ENCODE results near the gene MYO7A. TPM values are rescaled to one million over a fixed set of nuclear protein-coding genes. Genes with fewer than 3 reads are reported as not detected.

Gene MYO7A
- total RNA-seq, 1 donor from 2014 or later: not detected

DNA sequence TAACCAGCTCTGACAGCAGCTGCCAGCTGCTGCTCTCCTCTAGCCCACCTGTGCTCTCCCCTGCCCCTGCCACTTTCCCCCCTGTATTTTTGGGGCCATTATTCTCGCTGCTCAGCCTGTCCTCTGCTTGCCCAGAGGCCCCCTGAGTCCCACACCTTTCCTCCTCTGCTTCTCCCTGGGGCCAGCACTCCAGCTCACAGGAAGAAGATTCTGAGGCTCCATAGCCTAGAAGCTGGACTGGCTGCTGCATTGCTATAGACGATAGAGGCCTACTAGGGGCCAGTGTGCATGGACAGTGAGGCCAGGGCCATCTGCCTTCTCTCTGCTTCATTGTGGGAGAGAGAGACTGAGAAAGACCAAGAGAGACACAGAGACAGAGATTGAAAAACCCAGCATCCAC is 24.7 kb upstream of the MYO7A start:
- H3K36me3 Mint-ChIP-seq (ENCODE audit: unreplicated experiment): peaks cover 3% of the 10 kb centered on the region
- H3K4me1 Mint-ChIP-seq (ENCODE audit: unreplicated experiment): peaks cover 18% of the 10 kb centered on the region
- H3K27ac Mint-ChIP-seq (ENCODE audit: unreplicated experiment): no peak overlapping the region
- no peaks in the 10 kb centered on the region for H3K27me3 Mint-ChIP-seq (ENCODE audit: unreplicated experiment)
- TF ChIP-seq, protein P1, sequence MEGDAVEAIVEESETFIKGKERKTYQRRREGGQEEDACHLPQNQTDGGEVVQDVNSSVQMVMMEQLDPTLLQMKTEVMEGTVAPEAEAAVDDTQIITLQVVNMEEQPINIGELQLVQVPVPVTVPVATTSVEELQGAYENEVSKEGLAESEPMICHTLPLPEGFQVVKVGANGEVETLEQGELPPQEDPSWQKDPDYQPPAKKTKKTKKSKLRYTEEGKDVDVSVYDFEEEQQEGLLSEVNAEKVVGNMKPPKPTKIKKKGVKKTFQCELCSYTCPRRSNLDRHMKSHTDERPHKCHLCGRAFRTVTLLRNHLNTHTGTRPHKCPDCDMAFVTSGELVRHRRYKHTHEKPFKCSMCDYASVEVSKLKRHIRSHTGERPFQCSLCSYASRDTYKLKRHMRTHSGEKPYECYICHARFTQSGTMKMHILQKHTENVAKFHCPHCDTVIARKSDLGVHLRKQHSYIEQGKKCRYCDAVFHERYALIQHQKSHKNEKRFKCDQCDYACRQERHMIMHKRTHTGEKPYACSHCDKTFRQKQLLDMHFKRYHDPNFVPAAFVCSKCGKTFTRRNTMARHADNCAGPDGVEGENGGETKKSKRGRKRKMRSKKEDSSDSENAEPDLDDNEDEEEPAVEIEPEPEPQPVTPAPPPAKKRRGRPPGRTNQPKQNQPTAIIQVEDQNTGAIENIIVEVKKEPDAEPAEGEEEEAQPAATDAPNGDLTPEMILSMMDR (IDR thresholded peaks at IDR 0.05): no peak
- H3K4me3 Mint-ChIP-seq (ENCODE audit: unreplicated experiment): no peak overlapping the region
- H3K9me3 Mint-ChIP-seq (ENCODE audit: unreplicated experiment): no peaks in the 10 kb centered on the region
- no peak for DNase-seq (ENCODE audit: extremely low spot score, unreplicated experiment)

DNA sequence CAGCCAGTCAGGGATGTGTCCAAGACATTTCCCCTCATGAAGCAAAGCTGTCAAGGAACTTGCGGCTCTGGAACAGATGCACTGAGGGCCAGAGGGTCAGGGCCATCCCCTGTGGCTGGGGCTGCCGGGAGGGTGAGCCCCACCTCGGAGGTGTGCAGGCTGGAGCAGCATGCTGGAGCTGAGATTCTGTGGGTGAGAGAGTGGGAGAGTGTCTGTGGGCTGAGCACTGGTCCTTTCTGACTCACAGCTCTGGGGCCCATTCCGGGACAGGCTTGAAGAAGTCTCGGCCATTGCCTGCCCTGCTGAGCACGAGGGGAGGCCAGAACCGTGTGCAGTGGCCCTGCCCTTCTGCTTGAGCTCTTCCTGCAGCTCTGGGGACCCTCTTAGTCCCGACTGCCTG is 23.3 kb upstream of the MYO7A start:
- Mint-ChIP-seq H3K4me3 (ENCODE audit: unreplicated experiment) (no peak overlapping the region), H3K4me1 (ENCODE audit: unreplicated experiment) (peaks cover 31% of the 10 kb centered on the region), H3K9me3 (ENCODE audit: unreplicated experiment) (no peaks in the 10 kb centered on the region), H3K27me3 (ENCODE audit: unreplicated experiment) (no peaks in the 10 kb centered on the region), H3K27ac (ENCODE audit: unreplicated experiment) (no peak overlapping the region), H3K36me3 (ENCODE audit: unreplicated experiment) (peaks cover 3% of the 10 kb centered on the region)
- TF ChIP-seq, protein P1 (IDR thresholded peaks at IDR 0.05): no peak
- DNase-seq (ENCODE audit: extremely low spot score, unreplicated experiment): no peak

GRCh38 chr11:77106321-77106720 is 21.7 kb upstream of the MYO7A start:
- H3K4me1 Mint-ChIP-seq (ENCODE audit: unreplicated experiment): peaks cover 35% of the 10 kb centered on the region
- TF ChIP-seq, protein P1 (IDR thresholded peaks at IDR 0.05): no peak

GRCh38 chr11:77106759-77107158 is 21.3 kb upstream of the MYO7A start:
- Mint-ChIP-seq H3K4me3 (ENCODE audit: unreplicated experiment) (no peak overlapping the region), H3K27ac (ENCODE audit: unreplicated experiment) (no peak overlapping the region), H3K9me3 (ENCODE audit: unreplicated experiment) (no peaks in the 10 kb centered on the region), H3K27me3 (ENCODE audit: unreplicated experiment) (no peaks in the 10 kb centered on the region), H3K4me1 (ENCODE audit: unreplicated experiment) (peaks cover 35% of the 10 kb centered on the region), H3K36me3 (ENCODE audit: unreplicated experiment) (peaks cover 3% of the 10 kb centered on the region)
- DNase-seq (ENCODE audit: extremely low spot score, unreplicated experiment): no peak
- TF ChIP-seq, protein P1 (IDR thresholded peaks at IDR 0.05): no peak

More at GRCh38 chr11:77106321-77106720, 21.7 kb upstream of the MYO7A start:
- Mint-ChIP-seq H3K27ac (ENCODE audit: unreplicated experiment) (no peak overlapping the region), H3K27me3 (ENCODE audit: unreplicated experiment) (no peaks in the 10 kb centered on the region), H3K4me3 (ENCODE audit: unreplicated experiment) (no peak overlapping the region), H3K9me3 (ENCODE audit: unreplicated experiment) (no peaks in the 10 kb centered on the region), H3K36me3 (ENCODE audit: unreplicated experiment) (peaks cover 3% of the 10 kb centered on the region)
- DNase-seq (ENCODE audit: extremely low spot score, unreplicated experiment): no peak

- TF ChIP-seq, protein P1 (IDR thresholded peaks at IDR 0.05): no peak
- Mint-ChIP-seq H3K27ac (ENCODE audit: unreplicated experiment) (no peak overlapping the region), H3K9me3 (ENCODE audit: unreplicated experiment) (no peaks in the 10 kb centered on the region), H3K27me3 (ENCODE audit: unreplicated experiment) (no peaks in the 10 kb centered on the region), H3K4me3 (ENCODE audit: unreplicated experiment) (no peak overlapping the region), H3K36me3 (ENCODE audit: unreplicated experiment) (peaks cover 3% of the 10 kb centered on the region), H3K4me1 (ENCODE audit: unreplicated experiment) (peaks cover 35% of the 10 kb centered on the region)
- no peak for DNase-seq (ENCODE audit: extremely low spot score, unreplicated experiment)
Measured at GRCh38 chr11:77107950-77108349, 20.1 kb upstream of the MYO7A start.
